Measurements from ENCODE around the gene FZD8.

FZD8 gene

DNA sequence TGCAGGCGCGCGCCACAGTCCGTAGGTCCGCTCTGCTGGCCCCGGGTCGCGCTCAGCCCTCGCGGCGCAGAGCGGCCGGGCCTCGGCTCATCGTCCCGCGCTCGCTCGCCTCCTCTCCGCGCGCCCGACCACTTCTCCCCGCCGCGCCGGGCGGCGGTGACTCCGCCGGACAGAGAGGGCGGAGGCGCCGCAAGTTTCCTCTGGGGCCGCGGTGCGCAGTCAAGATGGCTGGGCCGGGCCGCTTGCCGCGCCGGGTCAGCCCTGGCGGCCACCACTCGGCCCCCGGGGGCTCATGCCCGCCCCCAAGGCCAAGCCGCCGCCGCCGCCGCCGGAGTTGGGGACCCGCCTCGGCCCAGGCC lies 441 bp downstream of the FZD8 start:
- peak; percentile 2 for DNase-seq (ENCODE audit: low spot score)

DNA sequence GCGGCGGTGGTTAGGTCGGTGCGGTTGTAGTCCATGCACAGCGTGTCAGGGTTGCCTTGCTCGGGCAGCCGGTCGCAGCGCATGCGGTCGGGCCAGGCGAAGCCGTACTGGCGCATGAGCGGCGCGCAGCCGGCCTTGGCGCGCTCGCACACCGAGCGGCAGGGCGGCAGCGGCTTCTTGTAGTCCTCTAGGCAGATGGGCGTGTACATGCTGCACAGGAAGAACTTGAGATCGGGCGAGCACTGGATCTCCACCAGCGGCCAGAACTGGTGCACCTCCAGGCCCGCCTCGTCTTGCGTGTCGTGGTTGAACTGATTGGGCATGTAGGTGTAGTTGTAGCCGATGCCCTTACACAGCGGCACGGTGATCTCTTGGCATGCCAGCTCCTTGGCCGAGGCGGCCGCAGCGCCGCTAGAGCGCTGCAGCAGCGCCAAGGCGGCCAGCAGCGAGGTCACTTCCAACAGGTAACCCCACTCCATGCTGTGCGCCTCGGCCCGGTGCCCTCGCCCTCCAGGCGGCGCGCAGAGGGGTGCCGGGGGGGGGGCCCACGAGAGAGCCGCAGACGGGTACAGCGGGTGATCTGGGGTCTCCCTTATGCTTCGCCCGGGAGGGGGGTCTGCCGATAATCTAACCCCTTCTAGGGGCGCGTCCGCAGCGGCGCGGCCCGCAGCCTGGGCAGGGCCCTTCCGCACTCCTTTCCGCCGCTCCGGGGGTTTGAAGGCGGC lies 983 bp downstream of the FZD8 start:
- DNase-seq (ENCODE audit: low spot score) = peak; percentile 32

DNA sequence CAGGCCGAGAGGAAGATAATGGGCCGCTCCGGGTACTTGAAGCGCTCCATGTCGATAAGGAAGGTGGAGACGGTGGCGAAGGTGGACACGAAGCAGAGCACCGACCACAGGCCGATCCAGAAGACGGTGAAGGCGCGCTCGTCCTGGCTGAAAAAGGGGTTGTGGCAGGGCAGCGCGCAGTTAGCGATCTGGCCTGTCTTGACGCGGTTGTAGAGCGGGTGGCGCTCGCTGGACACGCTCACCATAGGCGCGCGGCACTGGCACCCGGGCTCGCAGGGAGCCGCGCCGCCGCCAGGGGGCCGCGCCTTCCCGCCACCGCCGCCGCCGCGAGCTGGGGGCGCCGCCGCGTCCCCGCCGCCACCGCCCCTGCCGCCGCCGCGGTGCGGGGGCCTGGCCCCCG lies 1.6 kb downstream of the FZD8 start:
- DNase-seq (ENCODE audit: low spot score) = no peak

DNA sequence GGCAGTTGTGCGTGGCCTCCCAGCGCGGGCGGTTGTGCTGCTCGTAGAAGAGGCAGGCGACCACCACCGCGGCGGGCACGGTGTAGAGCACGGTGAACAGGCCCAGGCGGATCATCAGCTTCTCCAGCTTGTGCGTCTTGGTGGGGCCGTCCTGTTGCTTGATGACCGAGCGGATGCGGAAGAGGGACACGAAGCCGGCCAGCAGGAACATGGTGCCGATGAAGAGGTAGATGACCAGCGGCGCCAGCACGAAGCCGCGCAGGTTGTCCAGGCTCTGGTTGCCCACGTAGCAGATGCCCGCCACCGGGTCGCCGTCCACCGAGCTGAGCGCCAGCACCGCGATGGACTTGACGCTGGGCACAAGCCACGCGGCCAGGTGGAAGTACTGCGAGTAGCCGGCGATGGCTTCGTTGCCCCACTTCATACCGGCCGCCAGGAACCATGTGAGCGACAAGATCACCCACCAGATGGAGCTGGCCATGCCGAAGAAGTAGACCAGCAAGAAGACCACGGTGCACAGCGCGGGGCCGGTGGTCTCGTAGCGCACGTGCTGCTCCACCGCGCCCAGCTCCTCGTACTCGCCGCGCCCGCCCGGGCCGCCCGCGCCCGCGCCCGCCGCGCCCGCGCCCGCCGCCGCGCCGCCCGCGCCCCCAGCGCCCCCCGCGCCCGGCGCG lies 2.2 kb downstream of the FZD8 start:
- DNase-seq (ENCODE audit: low spot score) = no peak

DNA sequence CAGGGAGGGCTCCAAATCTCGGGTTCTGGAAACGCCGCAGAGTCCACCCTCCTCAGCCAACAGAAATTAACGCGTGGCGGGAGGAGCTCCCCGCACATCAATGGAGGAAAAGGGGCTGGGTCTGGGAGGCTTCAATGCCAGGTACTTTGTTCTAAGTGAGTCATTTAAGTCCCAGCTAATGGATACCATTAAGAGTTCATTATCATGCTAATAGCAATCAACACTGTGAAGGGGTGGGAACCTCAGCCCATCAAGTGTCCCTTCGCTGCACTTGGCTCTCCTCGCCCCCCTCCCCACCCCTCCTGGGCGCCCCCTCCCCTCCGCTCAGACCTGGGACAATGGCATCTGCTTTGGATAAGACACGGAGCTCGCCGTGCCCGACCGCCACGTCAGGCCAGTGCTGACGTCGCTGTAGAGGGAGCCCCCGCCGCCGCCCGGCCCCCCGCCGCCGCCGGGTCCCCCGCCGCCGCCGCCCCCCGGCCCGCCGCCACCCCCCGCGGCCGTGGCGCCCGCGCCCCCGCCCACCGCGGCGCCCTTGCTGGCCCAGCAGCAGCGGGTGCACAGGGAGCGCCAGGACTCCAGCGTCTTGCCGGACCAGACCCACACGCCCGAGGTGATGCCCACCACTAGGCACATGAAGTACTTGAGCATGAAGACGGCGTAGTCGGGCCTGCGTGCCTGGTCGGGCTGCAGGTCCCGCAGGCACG lies 2.9 kb downstream of the FZD8 start:
- no peak for DNase-seq (ENCODE audit: low spot score)

DNA sequence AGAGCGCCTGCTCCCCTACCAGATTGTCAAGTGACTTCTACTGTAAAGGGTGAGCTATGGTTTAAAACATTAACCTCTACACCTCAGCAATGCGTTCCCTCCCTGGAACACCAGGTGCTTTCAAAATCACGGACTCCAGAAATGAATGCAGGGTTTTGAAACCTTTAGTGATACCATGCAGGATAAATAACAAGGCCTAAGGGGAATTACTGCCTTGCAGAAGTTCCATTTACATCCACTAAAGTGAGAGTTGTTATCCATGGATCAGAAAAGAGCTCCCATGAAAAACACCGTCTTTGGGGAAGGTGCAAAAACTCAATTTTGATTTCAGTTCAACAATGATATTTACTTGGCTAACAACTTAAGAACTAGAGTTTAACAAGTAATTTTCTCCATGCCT lies 4.0 kb downstream of the FZD8 start:
- no peak for DNase-seq (ENCODE audit: low spot score)

DNA sequence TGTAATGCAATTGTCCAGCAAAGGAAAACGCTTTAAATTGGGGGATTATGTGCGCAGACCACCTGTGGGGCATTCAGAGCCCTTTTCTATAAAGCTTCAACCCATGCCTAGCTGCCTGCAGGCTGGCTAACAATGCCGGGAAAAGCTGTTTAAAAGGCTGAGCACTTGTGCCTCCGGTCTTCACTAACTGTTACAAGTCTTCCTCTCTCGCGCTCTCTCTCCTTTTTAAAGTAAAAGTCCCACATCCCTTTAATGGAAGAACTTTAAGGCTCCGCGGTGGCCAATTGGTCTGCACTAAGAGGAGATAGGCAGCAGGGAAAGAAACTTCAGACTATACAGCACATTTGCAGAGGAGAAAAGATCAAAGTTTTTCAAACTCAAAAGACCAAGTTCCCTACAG lies 4.6 kb downstream of the FZD8 start:
- DNase-seq (ENCODE audit: low spot score) = no peak

DNA sequence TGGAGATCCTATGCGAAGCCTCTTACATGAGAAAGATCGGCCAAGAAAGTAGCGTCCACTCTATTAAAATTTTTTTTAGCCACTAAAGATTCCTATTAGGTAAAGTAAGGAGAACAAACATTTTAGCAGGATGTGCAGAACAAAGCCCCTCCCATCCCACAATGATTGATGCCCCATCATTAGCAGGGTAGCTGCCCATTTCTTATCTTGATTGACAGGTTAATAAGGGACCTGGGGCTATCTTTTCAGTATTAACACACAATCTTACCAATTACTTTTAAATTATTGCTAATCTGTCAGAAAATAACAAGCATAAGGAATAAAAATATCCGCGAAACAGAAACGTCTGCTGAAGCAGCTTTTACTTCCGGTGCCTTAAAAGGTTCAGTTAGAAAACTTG lies 5.1 kb downstream of the FZD8 start:
- no peak for DNase-seq (ENCODE audit: low spot score)

DNA sequence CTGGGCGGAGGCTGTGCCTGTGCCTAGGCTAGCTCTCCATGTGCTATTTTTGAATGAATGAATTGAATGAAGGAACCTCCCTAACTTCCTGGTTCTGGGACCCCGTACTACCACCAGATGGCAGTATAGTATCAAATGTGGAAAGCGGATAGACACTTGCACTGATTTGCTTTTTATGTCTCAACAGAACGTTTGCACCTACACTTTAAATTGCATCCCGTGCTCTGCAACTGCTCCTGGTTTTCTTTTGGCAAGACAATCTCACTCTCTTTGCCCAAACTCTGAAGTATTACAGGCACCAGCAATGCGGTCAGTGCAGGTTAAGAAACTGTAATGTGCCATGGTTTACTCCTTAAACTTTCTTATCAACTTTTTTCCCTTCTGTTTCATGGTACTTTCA lies 6.5 kb downstream of the FZD8 start:
- DNase-seq (ENCODE audit: low spot score) = peak; percentile 59

DNA sequence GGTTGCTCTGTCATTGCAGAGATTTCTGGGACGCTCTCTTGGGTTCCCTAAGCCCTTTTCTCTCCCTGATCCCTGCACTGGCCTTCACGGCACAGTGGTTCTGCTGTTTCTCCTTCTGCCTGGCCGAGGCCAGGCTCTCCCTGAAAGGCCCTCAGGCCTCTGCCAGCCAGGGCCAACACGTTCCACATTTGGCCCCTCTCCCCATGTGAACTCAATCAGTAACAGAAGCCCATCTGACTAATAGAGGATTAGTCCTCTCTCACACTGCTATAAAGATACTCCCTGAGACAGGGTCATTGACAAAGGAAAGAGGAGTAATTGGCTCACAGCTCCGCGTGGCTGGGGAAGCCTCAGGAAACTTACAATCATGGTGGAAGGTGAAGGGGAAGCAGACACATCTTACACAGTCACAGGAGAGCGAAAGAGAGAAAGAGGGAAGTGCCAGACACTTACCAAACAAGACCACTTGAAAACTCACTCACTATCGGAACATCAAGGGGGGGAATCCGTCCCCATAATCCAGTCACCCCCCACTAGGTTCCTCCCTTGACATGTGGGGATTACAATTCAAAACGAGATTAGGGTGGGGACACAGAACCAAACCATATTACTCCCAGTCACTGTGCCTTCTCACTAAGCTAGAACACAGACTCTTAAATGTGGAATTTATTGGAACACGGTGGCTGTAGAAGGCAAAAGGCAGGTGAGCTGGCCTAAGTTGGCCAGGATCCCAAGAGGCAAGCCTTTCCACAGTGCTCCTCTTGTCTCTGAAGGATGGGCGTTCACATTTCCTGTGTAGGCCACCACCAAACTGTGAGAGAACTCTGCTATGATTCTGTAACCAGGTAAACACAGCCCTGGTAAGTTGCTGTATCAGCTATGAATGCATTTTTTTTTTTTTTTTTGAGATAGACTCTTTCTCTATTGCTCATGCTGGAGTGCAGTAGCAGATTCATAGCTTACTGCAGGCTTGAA lies 8.8 kb downstream of the FZD8 start:
- no peak for DNase-seq (ENCODE audit: low spot score)

DNA sequence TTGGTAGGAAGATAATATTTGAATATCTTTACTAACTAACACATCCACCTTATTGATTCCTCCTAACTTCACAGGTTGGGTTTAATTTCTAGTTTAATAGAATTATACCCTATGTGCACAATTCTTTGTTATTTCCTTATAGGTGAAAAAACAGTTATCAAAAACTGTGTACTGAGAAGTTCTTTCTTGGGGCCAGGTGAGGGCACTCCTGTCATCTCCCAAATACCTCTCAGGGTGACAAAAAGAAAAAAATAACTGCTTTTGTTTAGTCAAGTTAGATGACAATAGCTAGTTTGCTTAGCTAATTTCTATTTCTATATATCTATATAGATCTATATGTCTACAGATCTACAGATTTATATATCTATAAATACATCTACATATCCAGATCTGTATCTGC lies 10.1 kb downstream of the FZD8 start:
- DNase-seq (ENCODE audit: low spot score) = no peak

DNA sequence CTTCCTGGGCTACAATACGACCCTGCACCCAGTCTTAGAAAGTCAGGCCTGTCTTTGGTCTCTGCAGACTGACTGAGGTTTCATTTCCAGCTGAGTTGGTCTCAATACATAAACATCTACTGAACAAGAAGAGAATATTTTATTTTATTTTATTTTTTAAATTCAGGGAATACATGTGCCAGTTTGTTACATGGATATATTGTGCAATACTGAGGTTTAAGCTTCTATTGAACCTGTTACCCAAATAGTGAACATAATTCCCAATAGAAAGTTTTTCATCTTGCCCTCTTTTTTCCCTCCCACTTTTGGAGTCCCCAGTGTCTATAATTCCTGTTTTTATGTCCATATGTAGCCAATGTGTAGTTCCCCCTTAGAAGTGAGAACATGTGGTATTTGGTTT lies 10.7 kb downstream of the FZD8 start:
- no peak for DNase-seq (ENCODE audit: low spot score)

DNA sequence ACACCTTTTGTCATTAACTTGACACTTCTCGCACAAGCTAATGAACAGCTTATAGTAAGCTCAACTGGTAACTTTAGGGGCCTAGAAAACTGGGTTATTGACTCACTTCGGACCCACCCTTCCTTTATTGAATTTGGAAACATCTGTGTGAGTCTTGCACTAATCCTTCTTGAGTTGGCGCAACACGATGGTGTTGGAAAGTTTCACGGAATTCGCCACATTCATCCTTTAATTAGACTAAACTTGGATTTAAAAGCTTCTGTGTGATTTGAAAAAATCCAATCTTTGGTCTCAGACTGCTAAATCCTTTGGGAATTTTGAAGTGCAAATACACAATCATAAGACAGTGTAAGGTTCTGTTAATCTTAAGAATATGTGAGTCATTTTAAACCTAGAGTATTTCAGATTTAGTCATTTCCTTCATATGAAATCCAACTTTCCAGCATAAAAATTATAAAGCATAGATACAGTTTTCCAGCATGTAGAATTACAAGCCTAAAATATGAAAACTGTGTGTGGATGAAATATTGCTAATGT lies 15.1 kb downstream of the FZD8 start:
- DNase-seq (ENCODE audit: low spot score) = no peak

DNA sequence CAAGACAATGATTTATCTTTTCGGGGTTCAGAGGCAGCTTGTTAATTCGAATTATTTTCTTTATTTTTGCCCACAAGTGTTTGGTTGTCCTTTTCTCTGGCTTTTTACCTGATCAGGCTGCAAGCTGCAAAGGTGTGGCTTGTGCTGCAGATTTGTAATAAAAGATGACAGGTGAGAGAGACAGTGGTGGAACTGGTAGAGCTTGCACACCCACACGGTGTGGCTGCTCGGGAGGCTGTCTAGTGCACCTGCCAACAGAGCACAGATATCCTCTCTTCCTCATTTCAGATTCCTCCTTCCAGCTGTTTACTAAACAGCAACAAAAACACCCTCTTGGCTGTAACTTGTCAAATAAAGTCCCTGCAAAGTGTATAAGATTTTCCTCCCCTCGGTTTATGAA lies 27.8 kb downstream of the FZD8 start:
- DNase-seq (ENCODE audit: low spot score) = no peak

DNA sequence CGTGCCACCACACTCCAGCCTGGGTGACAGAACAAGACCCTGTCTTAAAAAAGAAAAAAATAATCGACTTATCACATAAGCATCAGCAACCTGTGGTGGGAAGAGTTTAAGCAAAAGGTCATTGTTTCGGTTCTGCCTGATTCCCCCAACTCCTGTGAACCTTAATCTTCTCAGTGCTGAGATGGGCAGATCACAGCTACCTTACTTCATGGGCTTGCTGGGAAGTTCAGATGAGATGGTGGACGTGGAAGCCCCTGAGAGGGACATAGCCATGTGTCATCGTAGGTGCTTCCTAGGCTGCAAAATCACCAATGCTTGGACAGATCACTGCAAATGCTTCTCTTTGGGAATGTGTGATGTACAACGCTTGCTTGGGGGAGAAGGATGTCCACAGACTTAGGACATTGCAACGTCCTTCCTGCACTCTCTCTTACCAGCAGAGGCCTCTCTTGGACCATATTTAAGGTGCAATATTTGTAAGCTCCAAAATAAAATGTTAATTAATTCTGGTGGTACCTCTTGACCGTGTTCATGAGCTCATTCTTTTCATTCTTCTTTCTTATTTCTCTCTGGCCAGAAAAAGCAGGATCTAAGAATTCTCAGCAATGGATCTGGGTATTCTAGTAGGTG lies 28.4 kb downstream of the FZD8 start:
- DNase-seq (ENCODE audit: low spot score) = no peak

DNA sequence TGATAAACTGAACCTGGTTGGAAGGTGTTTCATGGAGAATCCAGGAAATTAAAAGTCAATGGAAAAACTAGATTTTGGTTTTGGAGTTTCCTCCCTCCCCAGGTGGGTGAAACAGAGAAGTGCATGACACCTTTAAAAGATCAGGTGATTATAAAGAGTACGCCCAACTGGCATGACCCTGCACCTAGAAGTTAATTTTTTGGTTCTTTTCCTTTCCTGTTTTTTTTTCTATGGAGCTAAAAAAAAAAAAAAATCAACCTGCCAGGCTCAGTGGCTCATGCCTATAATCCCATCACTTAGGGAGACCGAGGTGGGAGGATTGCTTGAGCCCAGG lies 29.0 kb downstream of the FZD8 start:
- no peak for DNase-seq (ENCODE audit: low spot score)

DNA sequence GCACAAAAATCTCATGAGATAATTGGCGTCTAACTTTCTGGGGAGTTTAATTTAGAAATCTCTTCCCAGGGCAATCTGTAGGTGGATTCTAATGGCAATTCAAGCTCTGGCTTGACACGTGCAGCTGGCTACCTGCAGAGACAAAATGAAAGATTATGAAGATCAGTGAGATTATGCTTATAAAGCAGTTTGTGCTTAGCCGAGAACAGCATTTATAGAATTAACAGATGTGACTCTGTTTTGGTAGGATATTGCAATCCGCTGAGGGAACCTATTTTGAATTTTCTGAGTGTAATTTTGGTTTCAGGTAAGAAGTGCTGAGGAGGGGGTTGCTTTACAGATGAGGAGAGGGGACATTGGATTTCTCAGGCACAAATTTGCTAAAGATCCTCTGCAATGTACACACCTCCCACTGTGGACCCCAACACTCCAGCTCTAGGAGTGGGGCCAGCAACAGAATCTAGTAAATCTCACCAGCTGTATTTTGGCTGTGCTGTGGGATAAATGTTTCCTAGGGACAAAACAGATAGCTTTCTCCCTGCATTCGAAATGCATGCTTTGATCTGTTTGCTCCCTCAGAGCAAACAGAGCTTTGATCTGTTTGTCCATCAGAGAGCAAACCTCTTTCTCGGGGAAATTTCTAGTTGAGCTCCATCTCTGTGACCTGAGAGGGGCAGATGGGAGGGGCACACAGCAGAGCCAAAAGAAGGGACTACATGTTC lies 29.6 kb downstream of the FZD8 start:
- DNase-seq (ENCODE audit: low spot score) = no peak

DNA sequence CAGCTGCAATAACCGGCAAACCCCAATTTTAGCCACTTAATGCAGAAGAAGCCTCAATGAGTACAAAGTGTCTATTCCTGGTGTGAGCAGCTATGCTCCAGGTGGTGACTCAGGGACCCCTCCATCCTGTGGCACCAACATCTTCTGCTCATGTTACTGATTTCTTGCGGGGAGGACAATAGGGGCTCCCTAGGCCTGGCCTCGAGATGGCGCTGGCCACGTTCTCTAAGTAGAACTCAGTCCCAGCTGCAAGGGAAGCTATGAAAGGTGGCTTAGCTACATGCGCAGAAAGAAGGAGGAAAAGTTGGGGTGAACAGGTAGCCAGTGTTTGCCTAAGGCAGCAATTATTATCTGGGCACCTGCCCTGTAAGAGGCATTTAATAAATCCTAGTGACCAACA lies 30.3 kb downstream of the FZD8 start:
- no peak for DNase-seq (ENCODE audit: low spot score)

DNA sequence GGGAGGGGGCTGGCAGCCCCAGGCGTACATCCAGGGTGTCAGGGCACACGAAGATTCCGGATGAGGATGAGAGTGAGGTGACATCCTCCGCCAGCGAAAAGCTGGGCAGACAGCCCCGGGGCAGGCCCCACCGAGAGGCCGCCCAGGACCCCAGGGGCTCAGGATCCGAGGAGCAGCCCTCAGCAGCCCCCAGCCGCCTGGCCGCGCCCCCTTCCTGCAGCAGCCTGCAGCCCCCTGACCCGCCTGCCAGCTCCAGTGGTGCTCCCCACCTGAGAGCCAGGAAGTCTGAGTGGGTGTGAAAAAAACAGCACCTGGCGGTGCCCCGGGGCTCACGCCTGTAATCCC lies 33.8 kb downstream of the FZD8 start:
- no peak for DNase-seq (ENCODE audit: low spot score)

DNA sequence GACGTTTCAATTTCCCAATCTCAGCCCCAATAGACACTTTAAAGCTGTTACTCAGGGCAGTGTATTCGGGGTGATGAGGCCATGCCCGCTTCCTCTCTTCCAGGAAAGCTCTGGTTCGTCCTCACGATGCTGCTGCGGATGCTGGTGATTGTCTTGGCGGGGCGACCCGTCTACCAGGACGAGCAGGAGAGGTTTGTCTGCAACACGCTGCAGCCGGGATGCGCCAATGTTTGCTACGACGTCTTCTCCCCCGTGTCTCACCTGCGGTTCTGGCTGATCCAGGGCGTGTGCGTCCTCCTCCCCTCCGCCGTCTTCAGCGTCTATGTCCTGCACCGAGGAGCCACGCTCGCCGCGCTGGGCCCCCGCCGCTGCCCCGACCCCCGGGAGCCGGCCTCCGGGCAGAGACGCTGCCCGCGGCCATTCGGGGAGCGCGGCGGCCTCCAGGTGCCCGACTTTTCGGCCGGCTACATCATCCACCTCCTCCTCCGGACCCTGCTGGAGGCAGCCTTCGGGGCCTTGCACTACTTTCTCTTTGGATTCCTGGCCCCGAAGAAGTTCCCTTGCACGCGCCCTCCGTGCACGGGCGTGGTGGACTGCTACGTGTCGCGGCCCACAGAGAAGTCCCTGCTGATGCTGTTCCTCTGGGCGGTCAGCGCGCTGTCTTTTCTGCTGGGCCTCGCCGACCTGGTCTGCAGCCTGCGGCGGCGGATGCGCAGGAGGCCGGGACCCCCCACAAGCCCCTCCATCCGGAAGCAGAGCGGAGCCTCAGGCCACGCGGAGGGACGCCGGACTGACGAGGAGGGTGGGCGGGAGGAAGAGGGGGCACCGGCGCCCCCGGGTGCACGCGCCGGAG lies 34.4 kb downstream of the FZD8 start:
- DNase-seq (ENCODE audit: low spot score) = no peak
